WTC11 (cell line): Measurements from ENCODE around the gene ZNF709. TPM values are rescaled to one million over a fixed set of nuclear protein-coding genes. Genes with fewer than 3 reads are reported as not detected.
A peak's percentile ranks its signal among the peaks of the same experiment; 100 is the strongest.

Source experiments
- ATF3 ChIP-seq: sonication (generic); formaldehyde crosslinking; conservative IDR thresholded peaks from 2 replicates; pipeline ENCODE4 v1.8.1; 2022; ENCODE audit warnings: mild to moderate bottlenecking, missing genetic modification reagents
- CREM ChIP-seq: sonication (generic); formaldehyde crosslinking; IDR thresholded peaks from 2 replicates; pipeline ENCODE4 v1.8.1; 2022; ENCODE audit warnings: mild to moderate bottlenecking, missing genetic modification reagents, moderate library complexity
- CTCF ChIP-seq: fragments of 200-600 bp; IDR thresholded peaks from 2 replicates; pipeline ENCODE4 v1.8.0; 2022; ENCODE audit warnings: antibody characterized with exemption
- ETV6 ChIP-seq: sonication (generic); formaldehyde crosslinking; IDR thresholded peaks from 2 replicates; pipeline ENCODE4 v1.8.1; 2022; ENCODE audit warnings: mild to moderate bottlenecking, missing genetic modification reagents
- FOXP4 ChIP-seq: sonication (generic); formaldehyde crosslinking; IDR thresholded peaks from 2 replicates; pipeline ENCODE4 v1.8.0; 2022; ENCODE audit warnings: mild to moderate bottlenecking, missing genetic modification reagents
- GTF2I ChIP-seq: fragments of 250-450 bp; sonication (Bioruptor Pico); conservative IDR thresholded peaks from 2 replicates; pipeline ENCODE4 v1.4.0; 2021; ENCODE audit warnings: mild to moderate bottlenecking
- HMGXB4 ChIP-seq: sonication (generic); formaldehyde crosslinking; IDR thresholded peaks from 2 replicates; pipeline ENCODE4 v1.8.1; 2023; ENCODE audit warnings: mild to moderate bottlenecking, moderate library complexity, missing genetic modification reagents
- JUN ChIP-seq: sonication (generic); formaldehyde crosslinking; IDR thresholded peaks from 2 replicates; pipeline ENCODE4 v1.8.0; 2023; ENCODE audit warnings: mild to moderate bottlenecking, missing genetic modification reagents
- PRDM15 ChIP-seq: sonication (generic); formaldehyde crosslinking; IDR thresholded peaks from 2 replicates; pipeline ENCODE4 v1.8.0; 2022; ENCODE audit warnings: missing genetic modification reagents
- RELA ChIP-seq: sonication (generic); formaldehyde crosslinking; IDR thresholded peaks from 2 replicates; pipeline ENCODE4 v1.8.1; 2022; ENCODE audit warnings: missing genetic modification reagents, mild to moderate bottlenecking, borderline replicate concordance
- SP1 ChIP-seq: sonication (generic); formaldehyde crosslinking; conservative IDR thresholded peaks from 2 replicates; pipeline ENCODE4 v1.8.1; 2022; ENCODE audit warnings: missing genetic modification reagents
- STAT6 ChIP-seq: sonication (generic); formaldehyde crosslinking; conservative IDR thresholded peaks from 2 replicates; pipeline ENCODE4 v1.8.1; 2023; ENCODE audit warnings: mild to moderate bottlenecking, low read depth, missing genetic modification reagents, moderate library complexity
- ZBTB43 ChIP-seq: sonication (generic); formaldehyde crosslinking; IDR thresholded peaks from 2 replicates; pipeline ENCODE4 v1.8.1; 2023; ENCODE audit warnings: mild to moderate bottlenecking, missing genetic modification reagents
- ZNF121 ChIP-seq: sonication (generic); formaldehyde crosslinking; IDR thresholded peaks from 2 replicates; pipeline ENCODE4 v1.8.0; 2023; ENCODE audit warnings: missing genetic modification reagents
- ZNF219 ChIP-seq: sonication (generic); formaldehyde crosslinking; IDR thresholded peaks from 2 replicates; pipeline ENCODE4 v1.8.0; 2023; ENCODE audit warnings: missing genetic modification reagents, mild to moderate bottlenecking, borderline replicate concordance
- ZNF232 ChIP-seq: sonication (generic); formaldehyde crosslinking; IDR thresholded peaks from 2 replicates; pipeline ENCODE4 v1.8.0; 2022; ENCODE audit warnings: mild to moderate bottlenecking, missing genetic modification reagents
- ZNF317 ChIP-seq: sonication (generic); formaldehyde crosslinking; IDR thresholded peaks from 2 replicates; pipeline ENCODE4 v1.8.1; 2023; ENCODE audit warnings: low read depth, mild to moderate bottlenecking, moderate library complexity, missing genetic modification reagents, borderline replicate concordance
- ZNF396 ChIP-seq: fragments of 250-450 bp; sonication (Bioruptor Pico); IDR thresholded peaks from 2 replicates; pipeline ENCODE4 v1.8.0; 2021; ENCODE audit warnings: mild to moderate bottlenecking, moderate library complexity, borderline replicate concordance
- ZNF532 ChIP-seq: fragments of 250-450 bp; sonication (Bioruptor Pico); IDR thresholded peaks from 2 replicates; pipeline ENCODE4 v1.9.0; 2021; ENCODE audit warnings: mild to moderate bottlenecking, borderline replicate concordance
- total RNA-seq: library from RNA; stranded (reverse); gene quantifications from 3 replicates; pipeline ENCODE4 v1.2.3, GENCODE V29; 2021

The ZNF709 gene
- total RNA-seq, 1 experiment from 2014 or later, result 3.0 TPM

- peak; percentile 81; the same call in 1 of the 2 replicates for TF ChIP-seq FOXP4
- no peak for TF ChIP-seq ZNF532 (CRISPR knock-in tag)
- no peak for TF ChIP-seq RELA (CRISPR knock-in tag)
- peak; percentile 57 for TF ChIP-seq CREM (CRISPR knock-in tag)
- no peak for TF ChIP-seq ZNF317 (CRISPR knock-in tag)
- 0 out of 2 replicates have a peak, but pooled peaks have one; percentile 58 for TF ChIP-seq ZBTB43 (CRISPR knock-in tag)
- TF ChIP-seq JUN, result no peak
- no peak for TF ChIP-seq STAT6 (CRISPR knock-in tag)
- peak; percentile 94 for TF ChIP-seq SP1 (CRISPR knock-in tag)
- TF ChIP-seq ZNF219 (CRISPR knock-in tag), result no peak
- TF ChIP-seq GTF2I (CRISPR knock-in tag), result no peak
- TF ChIP-seq ZNF121 (CRISPR knock-in tag), result no peak
- TF ChIP-seq CTCF, result no peak
- TF ChIP-seq ZNF232 (CRISPR knock-in tag), result peak; percentile 59; the same call in 1 of the 2 replicates
- TF ChIP-seq ZNF396 (CRISPR knock-in tag), result no peak
- peak; percentile 83; the same call in 1 of the 2 replicates for TF ChIP-seq ETV6
- peak; percentile 74 for TF ChIP-seq HMGXB4 (CRISPR knock-in tag)
- peak; percentile 42 for TF ChIP-seq PRDM15
- TF ChIP-seq ATF3, result no peak
Observed at GRCh38 chr19:12495002-12495802, 10.6 kb upstream of the ZNF709 start (continued).
